GM12872 (cell line): ENCODE results near the gene DDRGK1.

Experiments used
- TF ChIP-seq, protein P1 (sequence below): IDR thresholded peaks from 3 replicates; pipeline ENCODE4 v1.5.1; 2011; ENCODE audit warnings: low read depth, mild to moderate bottlenecking, low read length, moderate library complexity; ENCODE audit not compliant: insufficient read depth

DDRGK1 gene

DNA sequence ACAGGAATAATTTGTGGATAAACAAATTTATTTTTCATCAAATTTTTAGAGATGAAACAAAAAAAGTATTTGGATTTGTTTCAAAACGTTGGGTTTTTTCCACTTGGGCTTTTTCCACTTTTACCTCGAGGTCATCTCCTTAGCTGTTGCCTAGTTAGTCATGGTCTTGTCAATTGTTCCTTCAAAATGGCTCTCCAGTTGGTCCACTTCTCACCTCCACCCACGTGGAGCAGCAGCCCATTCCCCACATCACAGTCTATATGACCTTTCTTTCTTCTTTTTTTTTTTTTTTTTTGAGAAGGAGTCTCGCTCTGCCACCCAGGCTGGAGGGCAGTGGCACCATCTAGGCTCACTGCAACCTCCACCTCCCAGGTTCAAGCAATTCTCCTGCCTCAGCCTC lies 41.2 kb upstream of the DDRGK1 start:
- TF ChIP-seq, protein P1, sequence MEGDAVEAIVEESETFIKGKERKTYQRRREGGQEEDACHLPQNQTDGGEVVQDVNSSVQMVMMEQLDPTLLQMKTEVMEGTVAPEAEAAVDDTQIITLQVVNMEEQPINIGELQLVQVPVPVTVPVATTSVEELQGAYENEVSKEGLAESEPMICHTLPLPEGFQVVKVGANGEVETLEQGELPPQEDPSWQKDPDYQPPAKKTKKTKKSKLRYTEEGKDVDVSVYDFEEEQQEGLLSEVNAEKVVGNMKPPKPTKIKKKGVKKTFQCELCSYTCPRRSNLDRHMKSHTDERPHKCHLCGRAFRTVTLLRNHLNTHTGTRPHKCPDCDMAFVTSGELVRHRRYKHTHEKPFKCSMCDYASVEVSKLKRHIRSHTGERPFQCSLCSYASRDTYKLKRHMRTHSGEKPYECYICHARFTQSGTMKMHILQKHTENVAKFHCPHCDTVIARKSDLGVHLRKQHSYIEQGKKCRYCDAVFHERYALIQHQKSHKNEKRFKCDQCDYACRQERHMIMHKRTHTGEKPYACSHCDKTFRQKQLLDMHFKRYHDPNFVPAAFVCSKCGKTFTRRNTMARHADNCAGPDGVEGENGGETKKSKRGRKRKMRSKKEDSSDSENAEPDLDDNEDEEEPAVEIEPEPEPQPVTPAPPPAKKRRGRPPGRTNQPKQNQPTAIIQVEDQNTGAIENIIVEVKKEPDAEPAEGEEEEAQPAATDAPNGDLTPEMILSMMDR, result no peak

DNA sequence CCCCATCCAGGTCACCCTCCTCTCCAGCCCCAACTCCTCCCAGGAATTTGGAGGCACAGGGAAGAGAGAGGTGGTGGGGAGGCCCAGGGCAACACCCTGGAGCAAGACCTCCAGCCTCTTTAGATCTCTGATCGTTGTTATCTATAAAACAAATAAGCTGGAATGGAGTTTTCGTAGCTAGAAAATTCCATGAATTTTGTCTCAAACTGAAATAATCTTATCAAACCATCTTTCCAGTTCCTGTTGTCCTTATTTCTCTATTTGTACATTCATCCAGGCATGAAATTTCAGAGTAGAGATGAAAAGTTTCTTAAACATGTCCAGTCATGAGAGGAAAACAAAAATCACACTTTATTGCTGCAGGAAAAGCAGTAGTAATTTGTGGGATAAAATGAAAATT lies 40.7 kb upstream of the DDRGK1 start:
- TF ChIP-seq, protein P1, result no peak

DNA sequence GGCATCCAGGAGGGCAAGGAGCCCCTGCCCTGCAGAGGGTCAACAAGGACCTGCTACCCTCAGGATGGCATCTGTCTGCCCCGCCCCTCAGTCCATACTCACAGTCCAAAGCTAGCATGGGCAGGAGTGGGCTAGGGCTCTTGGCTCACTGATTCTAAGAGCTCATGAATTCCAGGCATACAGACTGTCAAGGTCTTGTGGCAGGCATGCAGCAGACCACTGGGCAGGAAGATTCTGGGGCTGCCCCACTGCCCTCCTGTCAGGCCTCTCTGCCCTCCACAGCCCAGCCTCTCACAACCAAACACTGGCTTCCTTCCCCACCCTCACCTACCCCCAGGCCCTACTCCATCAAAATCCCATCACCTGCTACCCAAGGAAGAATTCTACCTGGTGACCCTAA lies 40.1 kb upstream of the DDRGK1 start:
- TF ChIP-seq, protein P1, result no peak

DNA sequence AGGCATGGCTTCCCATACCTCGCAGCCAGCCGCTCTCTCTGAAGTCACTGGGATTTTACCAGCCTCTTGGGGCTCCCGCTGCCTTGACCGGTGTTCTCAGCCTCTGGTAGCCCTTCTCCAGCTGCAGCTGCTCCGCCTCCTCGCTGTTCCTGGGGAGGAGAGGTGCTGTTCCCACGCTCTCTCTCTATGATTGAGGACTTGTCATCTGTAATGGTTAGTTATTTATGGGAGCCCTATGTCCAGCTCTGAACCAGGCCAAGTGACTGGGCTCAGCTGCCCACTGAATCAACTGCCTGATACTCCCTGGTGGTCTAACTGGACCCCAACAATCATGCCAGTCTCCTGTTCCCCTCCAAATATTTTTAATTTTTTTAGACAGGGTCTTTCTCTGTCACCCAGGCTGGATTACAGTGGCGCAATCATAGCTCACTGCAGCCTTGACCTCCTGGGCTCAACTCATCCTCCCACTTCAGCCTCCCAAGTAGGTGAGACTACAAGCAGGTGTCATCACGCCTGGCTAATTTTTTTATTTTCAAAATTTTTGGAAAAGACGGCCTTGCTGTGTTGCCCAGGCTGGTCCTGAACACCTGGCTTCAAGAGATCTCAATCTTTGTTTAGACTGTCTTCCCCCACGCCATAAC lies 39.4 kb upstream of the DDRGK1 start:
- TF ChIP-seq, protein P1, result no peak

DNA sequence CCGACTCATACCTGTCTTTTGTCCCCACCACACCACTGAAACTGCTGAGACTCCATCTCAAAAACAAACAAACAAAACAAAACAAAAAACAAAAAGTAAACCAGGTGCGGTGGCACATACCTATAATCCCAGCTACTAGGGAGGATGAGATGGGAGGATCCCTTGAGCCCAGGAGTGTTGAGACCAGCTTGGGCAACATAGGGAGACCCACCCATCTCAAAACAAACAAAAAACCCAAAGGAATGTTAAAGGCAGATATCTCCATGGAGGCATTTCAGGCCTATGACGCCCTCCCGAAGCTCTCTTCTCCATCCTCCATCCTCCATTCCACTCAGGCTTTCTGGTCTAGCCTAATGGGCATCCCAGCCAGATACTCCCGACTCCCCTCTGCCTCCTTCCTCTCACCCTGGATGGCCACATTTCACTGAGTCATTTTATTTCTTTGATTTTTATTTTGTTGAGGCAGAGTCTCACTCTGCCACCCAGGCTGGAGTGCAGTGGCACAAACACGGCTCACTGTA lies 37.8 kb upstream of the DDRGK1 start:
- TF ChIP-seq, protein P1, result no peak

DNA sequence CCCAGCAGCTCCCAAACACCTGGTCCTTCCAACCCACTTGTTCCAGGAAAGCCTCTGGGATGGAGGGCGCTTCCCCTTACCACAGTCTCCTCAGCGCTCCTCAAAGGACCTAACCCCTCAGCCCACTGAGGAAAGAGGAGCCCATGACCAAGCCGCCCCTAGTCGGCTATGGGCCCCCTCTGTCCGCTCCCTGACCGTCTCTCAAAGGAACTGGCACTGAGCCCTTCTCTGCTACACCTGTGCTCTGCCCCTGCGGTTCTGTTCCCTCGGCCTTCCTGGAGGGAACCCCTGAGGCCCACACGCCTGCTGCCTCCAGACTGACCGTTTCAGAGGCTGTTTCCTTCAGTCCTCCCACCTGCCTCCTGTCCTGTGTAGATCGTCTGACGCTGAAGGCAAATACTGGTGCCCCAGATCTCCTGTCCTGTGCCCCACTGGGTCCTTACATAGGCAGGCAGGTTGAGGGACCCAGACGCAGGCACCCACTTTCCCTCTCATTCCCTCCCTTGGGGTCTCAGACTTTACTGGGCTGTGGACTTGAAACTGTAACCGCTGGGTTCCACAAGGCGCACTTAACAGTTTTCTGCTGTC lies 36.4 kb upstream of the DDRGK1 start:
- TF ChIP-seq, protein P1, result no peak

DNA sequence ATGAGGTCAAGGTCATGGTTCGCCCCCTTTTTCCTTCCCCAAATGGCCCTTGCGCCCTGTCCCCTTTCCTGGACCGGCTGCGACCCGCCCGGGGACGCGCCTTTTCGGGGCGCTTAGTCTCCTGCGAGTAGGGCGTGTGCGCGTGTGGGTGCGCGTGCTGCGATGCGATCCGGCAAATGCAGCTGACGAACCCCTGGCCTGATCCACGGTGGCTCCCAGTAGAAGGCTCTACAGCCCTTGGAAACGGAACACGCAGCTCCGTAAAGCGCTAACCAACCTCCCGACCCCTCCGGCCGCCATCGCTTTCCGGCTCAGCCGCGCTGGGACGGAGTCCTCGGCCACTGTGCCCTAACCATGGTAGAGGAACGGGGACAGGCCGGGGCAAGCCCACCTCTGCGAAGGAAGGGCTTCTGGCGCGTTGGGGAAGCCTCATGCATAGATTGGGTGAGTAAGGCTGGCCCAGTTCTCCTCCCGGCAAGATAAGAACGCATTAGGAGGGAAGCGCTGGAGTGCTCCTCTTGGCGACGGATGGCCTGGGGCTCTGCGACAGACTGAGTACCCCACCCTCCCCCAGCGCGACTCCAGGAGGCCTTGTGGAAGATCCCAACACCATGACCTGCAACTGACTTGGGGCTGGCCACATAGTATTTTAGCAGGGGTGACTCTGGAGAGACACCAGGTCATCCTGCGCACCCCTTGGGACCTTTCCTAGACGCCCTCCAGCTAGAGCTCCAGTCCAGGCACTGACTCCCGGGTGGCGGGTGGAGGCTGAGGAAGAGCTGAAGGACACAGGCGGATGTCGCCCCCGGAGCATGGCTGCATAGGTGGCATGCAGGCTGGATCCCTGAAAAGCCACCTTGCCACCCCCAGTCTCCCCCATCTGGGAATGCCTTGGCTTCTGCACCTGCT lies 35.6 kb upstream of the DDRGK1 start:
- TF ChIP-seq, protein P1, result no peak
